Left forelimb (tissue), 1 donor: ENCODE data around the gene PDE6H.

Source experiments
- DNase-seq: peaks from one replicate; pipeline ENCODE4 v3.0.0-alpha.2; 2018; ENCODE audit warnings: low spot score

The PDE6H gene

DNA sequence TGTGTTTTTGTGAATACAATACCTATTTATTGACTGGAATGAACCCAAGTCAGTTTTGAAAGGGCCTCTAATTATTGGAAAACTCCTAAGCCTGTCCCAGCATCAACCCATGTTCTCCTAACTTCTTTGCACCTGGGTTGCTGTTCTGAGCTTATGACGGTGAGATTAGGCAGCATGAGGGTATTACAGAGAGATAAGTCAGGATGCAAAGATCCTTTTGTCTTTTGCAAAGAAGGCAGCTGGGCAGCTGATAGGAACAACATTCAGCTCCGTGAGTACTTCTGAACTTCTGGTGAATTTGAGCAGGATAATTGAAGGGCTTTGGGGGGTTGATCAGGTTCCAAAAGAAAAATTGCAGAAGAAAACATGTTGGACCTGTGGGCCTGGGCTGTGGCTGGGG is at the start of gene PDE6H:
Gene PDE6H (plus strand): TSS at position 227 of the 400 bp plus-strand sequence. CDS start 4,971 bp downstream, outside the sequence.
- no peak for DNase-seq

DNA sequence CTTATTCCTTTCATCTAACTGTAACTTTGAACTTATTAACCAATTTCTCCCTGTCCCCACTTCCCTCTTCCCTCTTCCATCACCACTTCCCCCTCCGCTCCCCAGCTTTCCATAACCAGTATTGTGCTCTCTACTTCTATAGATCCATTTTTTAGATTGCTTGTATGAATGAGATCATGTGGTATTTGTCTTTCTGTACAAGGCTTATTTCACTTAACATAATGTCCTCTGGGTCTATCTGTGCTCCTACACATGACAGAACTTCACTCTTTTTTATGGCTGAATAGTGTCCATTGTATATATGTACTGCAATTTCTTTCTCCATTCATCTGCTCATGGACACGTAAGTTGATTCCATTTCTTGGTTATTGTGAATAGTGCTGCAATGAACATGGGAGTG is 48.9 kb upstream of the PDE6H start:
- DNase-seq: no peak

DNA sequence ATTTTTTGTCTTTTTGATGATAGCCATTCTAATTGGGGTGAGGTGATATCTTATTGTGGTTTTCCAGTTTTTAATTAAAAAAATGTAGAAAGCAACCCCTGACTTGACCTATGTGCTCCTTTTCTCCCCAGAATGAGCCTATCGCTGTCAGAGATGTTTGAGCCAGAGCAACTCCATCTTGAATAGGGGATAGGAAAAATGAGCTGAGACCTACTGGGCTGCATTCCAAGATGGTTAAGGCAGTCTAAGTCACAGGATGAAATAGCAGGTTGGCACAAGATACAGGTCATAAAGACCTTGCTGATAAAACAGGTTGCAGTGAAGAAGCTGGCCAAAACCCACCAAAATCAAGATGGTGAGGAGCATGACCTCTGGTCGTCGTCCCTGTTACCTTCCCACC is 48.3 kb upstream of the PDE6H start:
- no peak for DNase-seq

DNA sequence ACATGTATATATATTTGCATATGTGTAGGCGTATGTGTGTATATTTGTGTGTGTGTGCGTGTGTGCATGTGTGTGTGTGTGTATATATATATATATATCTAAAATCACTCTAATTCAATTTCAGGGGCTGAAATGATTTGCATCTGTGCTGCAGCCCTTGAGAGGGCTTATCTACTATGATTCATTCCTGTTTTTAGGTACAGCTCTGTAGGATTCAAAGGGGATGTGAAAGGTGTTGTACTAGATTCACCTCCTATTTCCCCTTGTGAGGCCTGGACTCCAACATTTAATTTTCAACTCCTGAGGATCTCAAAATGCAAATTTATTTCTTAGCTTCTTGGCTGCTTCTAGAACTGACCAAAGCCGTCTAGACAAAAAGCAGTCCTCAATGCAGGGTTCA is 45.6 kb upstream of the PDE6H start:
- DNase-seq: no peak

DNA sequence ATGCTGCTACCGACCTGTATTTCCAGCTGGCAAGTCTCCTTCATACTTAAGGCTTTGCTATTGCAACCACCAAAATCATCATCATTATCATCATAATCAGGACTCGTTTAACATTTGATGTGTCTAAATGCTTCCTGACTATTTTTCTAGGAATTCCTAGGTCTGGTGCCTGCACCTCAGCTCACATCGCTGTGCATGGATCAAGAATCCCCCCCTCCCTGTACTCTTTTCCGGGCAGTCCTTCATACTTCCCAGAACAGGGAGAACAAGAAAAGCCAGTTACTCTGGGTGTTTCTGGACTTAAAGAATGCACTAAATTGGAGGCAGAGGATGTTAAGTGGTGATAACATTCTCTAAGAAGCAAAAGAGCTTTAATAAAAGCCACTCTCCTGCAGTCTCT is 43.9 kb upstream of the PDE6H start:
- DNase-seq: no peak

DNA sequence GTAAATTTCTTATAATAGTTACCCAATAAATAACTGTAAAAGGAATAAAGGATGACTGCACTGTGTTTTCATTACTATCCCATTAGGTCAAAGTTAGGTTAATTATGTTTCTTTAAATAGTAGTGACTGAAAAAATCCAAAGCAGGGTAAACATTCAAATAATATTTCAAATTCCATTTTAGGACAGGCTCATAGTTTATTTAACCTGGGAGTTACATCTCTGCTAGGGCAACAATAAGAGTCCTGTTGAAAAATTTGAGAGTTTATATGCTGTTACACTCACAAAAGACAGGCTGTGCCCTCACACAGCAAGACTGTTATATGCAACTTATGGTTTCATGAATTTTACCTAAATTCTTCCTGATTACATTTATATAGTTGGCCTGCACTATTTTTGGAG is 42.5 kb upstream of the PDE6H start:
- no peak for DNase-seq

DNA sequence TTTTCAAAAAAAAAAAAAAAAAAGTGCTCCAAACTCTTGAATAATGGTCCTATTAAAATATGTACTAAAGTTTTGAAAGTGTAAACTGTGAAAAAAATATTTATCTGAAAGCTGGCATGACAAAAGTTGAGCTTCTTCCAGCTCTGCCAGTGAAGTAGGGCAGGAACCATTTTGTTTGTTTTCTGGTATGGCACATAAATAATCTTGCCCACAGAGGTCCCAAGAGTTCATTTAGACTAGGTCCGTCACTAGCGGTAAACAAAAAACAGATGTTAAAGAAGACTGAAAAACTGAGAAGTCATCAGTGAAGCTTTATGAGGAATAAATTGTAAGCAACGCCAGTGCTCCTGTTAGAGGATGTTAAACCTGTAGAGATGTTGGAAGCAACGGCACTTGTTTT is 41.5 kb upstream of the PDE6H start:
- no peak for DNase-seq

DNA sequence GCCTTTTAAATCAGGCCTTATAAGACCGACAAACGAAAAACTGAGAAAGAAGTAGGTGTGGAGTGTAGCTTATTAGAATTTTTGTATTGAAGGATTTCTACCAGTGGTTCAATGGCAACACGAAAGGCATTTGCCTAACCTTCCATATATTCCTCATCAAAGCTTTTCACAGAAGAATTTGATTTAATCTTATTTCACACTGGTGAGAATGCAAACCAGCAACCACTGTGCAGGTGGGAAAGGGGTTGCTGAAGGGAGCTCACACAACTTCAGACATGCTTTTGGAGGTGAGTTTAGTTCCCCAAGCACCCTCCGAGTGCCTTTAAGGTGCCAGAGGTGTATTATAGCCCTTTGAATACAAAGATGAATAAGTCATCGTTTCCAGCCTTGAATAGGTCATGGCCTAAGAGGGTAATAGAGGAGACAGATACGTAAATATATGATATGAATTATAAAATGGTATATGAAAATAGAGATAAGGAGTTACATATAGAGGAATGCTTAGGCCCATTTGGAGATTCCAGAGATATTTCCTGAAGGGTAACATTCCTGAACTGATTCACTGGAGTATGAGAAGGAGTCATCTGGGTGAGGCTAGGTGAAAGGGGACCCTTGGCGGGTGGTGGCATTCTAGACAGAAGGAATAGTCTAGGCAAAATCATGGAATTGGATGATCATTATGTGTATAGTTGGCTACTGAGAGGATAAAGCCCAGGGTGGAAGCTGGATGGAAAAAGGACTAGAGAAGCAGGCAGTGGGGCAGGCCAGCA is 40.9 kb upstream of the PDE6H start:
- DNase-seq: no peak

DNA sequence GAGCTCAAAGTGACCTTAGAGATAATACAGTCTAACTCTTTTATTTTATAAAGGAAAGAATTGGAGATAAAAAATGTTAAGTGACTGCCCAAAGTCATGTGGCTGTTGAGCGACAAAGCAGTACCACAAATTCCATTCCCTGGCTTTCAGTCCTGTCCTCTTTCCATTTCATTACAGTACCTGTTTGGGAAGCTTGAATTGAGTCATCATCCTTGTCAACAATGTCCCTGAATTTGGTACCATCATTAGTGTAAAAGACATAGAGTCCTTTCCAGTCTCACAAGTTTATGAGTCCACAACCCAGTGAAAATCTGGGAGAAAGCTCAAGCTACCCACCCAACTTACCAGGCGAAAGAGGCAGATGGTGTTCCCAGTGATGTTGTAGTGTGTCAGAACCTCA is 38.3 kb upstream of the PDE6H start:
- DNase-seq: no peak

DNA sequence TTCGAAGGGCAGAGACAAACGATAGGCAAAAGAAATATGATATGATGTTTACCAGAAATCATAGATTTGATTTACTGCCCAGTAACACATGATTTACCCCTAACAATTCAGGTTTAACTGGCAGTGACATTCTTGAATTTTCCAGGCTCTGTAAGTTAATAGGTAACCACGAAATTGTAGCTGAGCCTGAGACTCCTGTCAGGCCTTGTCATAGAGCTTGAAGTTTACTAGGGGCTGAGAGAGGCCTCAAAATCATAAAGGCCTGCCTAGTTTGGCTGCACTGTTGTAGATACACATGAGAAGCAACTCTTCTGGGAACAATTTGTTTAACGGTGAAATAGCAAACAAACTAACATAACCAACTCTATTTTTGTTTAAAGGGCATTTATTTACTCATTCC is 37.8 kb upstream of the PDE6H start:
- no peak for DNase-seq

DNA sequence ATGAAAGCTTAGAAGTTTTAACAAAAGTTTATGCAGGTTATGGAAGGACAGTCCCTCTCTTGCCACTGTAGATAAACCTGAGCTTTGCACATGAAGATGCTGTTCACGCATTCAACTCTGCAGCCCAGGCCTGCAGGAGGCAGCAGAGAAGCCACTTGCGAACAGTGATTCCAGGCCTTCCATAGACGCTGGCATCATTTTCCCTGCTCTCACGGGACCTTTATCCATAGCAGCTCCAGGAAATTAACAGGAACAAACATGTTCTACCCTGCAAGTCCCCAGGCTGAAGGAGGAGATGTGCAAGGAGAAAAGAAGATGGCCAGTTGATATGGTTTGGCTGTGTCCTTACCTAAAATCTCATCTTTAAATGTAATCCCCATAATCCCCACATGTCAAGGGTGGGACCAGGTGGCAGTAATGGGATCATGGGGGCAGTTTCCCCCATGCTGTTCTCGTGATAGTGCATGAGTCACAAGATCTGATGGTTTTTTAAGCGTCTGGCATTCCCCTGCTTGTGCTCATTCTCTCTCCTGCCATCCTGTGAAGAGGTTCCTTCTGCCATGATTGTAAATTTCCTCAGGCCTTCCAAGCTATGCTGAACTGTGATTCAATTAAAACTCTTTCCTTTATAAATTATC is 36.5 kb upstream of the PDE6H start:
- no peak for DNase-seq

DNA sequence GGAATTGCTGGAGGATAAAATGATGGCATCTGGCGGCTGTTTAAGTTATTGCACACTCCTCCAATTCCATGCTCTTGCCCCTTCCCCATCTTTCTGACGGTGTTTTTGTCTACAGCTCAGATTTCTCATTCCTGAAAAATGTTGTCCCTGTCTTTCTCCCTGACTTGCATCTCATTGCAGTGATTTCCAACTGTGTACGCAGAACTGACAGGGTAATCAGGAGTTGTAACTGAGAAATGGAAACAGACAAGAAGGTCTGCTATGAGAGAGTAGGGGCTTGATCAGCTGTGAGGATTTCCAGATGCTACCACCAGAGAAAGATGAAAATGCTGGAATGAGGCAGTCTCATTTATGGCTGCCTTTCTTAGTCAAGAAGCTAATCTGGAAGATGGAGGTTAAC is 35.8 kb upstream of the PDE6H start:
- no peak for DNase-seq

DNA sequence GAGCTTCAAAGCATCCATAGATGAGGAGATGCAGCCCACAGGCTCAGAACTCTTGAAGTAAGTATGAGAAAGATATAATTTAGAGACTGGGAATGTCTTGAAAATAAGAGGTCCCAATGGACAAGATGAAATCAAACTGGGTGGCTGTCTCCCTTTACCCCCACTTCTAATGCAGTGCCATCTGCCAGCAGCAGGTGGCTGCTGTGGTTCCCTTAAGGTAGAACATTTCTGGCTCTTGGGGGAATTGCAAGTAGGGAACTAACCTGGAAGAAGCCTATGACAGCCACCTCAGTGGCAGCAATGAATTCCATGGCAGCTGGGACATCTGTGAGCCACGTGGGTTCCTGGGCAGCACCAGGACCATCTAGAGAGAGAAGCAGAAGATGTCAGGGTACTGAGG is 35.2 kb upstream of the PDE6H start:
- DNase-seq: no peak

DNA sequence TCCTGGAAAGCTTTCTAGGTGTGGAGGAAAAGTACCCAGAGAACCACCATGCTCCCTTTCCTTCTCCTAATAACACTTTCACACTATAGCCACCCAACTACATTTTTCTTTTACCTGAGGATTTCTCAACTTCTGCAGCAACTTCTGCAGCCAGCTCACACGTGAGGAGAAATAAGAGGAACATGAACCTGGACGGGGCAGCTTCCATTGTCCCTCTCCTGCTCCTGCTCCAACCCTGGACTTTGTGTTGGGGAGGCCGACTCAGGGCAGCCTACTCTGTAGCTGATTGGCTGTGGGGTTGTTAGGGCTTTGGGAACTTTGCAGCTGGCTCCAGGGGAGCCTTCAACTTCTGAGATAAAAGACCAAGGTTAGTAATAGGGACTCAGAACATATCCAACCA is 34.5 kb upstream of the PDE6H start, which contains the start of gene ERP27:
Gene ERP27 (minus strand): TSS at position 237 of the 400 bp plus-strand sequence. CDS start 29 bp downstream, at position 208.
- no peak for DNase-seq

DNA sequence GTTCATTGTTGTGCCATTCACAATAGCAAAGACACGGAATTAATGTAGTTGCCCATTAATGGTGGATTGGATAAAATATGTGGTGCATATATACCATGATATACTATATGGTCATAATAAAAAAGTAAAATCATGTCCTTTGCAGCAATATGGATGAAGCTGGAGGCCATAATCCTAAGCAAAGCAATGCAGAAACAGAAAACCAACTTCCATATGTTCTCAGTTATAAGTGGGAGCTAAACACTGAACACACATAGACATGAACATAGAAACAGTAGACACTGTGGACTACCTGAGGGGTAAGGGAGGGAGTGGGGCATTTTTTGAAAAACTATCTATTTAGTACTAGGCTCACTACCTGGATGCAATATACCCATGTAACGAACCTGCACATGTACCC is 31.5 kb upstream of the PDE6H start:
- DNase-seq: no peak

DNA sequence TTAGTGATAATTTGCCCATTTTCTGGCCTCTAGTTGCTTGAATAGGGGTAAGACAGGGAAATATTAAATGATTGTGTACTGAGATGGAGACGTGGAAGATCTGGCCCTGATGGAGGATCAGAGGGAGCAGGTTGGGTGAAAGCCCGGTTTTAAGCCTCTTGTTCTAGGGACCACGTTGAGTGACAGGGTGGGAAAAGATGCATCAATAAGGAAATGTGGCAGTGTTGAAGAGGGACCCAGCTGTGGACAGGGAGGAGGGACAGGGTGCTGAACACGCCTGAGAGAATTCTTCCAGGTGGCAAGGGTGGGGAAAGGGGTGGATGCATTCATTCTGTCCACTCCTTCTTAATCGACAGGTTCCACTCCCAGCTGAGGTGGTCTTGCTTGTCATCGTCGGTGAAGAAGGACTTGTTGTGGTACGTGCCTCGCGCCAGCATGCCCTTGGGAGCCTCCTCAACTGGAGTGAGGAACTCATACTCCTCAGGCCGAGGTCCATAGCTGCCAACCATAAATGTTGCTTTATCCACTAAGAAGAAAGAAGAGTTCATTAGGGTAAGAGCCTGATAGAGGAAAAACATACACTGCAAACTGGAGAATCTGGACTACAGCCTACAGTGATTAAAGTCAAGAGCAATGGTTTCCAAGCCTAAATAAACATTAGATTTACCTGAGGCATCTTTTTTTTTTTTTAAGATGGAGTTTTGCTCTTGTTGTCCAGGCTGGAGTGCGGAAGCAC is 30.5 kb upstream of the PDE6H start:
- no peak for DNase-seq

DNA sequence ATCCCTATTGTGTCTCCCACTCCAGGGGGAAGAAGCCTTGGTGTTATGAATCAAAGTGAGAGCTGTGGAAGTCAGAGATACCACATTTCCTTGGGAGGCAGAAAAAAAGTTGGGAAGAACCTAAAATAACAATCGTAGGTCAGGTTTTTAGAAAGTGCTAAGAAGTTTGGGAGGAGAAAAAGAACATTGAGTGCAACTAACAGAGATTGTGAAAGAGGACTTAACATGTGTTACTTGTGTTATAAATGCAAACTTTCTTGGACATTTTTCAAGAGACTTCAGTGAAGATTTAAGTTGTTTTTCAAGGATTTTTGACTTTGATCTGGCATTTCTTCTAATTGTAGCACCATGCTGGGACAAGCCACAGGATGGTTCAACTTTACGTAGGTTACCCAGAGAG is 26.7 kb upstream of the PDE6H start:
- DNase-seq: no peak

DNA sequence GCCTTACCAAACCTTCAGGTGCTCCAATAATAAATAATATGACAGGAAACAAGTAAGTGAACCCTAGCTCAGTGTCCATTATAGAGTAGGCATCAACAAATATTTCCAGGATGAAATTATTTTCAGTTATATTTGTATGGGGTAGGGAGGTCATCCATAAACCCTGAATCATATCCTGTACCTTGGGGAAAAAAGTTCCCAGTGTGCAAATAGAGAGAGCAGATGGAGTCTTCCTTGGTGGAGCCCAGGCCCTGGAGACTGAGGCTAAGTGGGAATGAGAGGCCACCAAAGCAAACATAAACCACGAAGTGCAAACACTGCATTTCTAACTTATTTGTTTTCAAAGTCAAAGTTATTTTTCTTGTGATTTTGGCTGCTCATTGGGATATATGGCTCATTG is 26.0 kb upstream of the PDE6H start:
- DNase-seq: no peak

DNA sequence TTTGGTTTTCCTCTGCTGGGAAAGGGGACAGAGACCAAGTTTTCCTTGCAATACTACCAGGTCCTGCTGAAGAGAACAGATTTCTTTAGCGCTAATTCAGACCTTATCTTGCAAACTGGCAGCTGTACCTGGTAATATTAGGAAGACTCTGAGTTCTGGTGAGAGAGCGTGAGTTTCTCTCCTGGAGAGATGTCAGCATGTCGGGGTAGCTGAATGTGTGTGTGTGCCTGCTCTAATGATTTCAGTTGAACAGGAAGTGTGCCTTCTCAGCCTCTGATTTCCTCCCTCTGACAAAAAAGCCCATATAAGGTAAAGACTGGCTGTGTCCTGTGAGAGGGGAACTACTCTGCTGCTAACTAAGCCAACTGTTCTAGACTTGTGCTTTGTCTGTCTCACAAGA is 24.2 kb upstream of the PDE6H start:
- no peak for DNase-seq

DNA sequence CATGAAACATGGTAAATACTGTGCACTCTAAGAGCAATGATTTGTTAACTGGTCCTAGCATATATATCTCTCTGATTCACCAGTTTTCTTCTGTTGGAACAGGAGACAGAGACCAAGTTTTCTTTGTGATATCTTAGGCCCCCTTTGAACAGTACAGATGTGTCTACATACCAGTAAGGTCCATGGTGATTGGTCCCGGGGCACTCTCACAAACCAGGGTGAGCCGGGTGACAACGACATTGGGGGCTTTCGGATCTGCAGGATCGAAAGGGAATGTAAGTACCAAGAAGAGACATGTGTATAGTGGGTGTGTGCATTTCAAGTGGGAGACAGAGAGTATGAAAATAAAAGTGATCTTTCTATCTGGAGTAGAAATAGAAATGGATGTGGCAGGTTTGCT is 23.2 kb upstream of the PDE6H start:
- DNase-seq: no peak

DNA sequence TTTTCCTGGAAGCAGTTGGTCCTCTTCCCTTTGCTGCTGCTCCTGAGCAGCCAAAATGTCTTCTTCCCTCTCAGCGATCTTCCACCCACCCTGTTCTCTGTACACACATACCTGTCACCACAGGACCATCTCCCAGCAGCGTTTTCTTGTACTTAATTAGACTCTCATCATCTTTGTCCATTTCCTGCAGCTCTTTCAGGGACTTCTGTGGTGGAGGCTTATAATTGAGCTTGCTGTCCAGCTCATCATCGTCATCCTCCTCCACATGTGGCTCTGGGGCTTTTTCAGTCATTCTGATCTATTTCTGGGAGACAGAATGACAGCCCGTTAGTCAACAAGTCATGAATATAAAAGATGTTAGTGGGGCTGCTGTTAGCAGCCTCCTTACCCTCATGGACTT is 22.4 kb upstream of the PDE6H start:
- DNase-seq: no peak

DNA sequence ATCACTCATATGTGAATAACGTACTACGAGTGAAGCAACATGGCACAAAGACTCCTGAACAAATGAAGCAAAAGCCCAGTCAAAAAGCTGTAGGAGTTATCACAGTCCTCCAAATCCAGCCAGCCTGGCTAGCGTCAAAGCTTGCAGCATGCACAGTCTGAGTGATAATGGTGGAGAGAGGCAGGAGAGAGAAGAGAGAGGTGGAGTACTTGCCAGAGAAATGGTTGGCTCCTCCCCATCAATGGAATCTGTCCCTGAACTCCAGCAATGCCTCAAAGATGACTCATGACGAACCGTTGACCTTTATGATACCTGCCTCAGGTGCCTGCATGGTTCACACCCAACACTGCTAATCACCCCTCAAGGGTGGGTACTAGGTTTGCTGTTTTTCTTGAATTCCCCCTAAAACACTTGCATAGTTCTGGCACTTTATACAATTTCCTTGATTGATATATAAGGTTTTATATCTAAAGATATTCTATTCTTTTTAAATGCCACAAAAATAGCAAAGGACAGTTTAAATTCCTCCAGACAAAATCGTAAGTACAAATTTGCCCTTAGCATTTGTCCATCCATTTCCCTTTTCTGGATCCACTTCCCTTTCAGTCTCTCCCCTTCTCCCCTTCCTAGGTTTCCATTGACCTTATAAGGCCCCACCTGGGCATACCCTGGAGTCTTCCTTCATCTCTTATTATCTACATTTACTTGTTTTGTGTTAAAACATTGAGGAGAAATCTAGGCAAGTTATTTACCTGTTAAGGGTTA is 21.7 kb upstream of the PDE6H start:
- no peak for DNase-seq
